OCI-LY1 (cell line): ENCODE measurements around the gene TOR4A.
"Not testable (repeated sequence)": the region's sequence is repeated elsewhere in the genome, so short reads cannot be mapped to it uniquely, and the experiment has no call there.

Experiments used
- H2AFZ ChIP-seq: fragments of 200-600 bp; sonication (generic), shearing (Covaris generic); 2 replicates; pipeline ENCODE4 v1.6.0; 2014; ENCODE audit warnings: antibody characterized with exemption, mild to moderate bottlenecking, low read length
- H3F3A ChIP-seq: fragments of 200-600 bp; sonication (generic), shearing (Covaris generic); 2 replicates; pipeline ENCODE4 v1.6.0; 2014; ENCODE audit warnings: mild to moderate bottlenecking, antibody characterized with exemption, low read length, moderate library complexity; ENCODE audit not compliant: insufficient read depth
- H3K27ac ChIP-seq: fragments of 200-600 bp; sonication (generic); 2 replicates; pipeline ENCODE4 v1.5.1; 2014; ENCODE audit warnings: low read length, mixed run types, mild to moderate bottlenecking, low read depth; ENCODE audit not compliant: poor library complexity, severe bottlenecking
- H3K27me3 ChIP-seq: fragments of 200-600 bp; sonication (generic); 2 replicates; pipeline ENCODE4 v1.6.0; 2014; ENCODE audit warnings: antibody characterized with exemption, mild to moderate bottlenecking, low read length, moderate library complexity; ENCODE audit not compliant: insufficient read depth
- H3K36me3 ChIP-seq: fragments of 200-600 bp; sonication (generic); 2 replicates; pipeline ENCODE4 v1.6.1; 2014; ENCODE audit warnings: mild to moderate bottlenecking, antibody characterized with exemption, low read length, moderate library complexity, mixed read lengths; ENCODE audit not compliant: insufficient read depth
- H3K4me1 ChIP-seq: fragments of 200-600 bp; sonication (generic); 2 replicates; pipeline ENCODE4 v1.5.1; 2014; ENCODE audit warnings: mild to moderate bottlenecking, low read length, moderate library complexity; ENCODE audit not compliant: insufficient read depth, severe bottlenecking
- H3K4me2 ChIP-seq: fragments of 200-600 bp; sonication (generic), shearing (Covaris generic); 2 replicates; pipeline ENCODE4 v1.6.1; 2014; ENCODE audit warnings: low read length
- H3K4me3 ChIP-seq: fragments of 200-600 bp; sonication (generic); 2 replicates; pipeline ENCODE4 v1.5.1; 2014; ENCODE audit warnings: low read length, low read depth, mild to moderate bottlenecking, mixed read lengths; ENCODE audit not compliant: poor library complexity, severe bottlenecking
- H3K79me2 ChIP-seq: fragments of 200-600 bp; shearing (Covaris generic); 2 replicates; pipeline ENCODE4 v1.6.1; 2016; ENCODE audit warnings: mixed run types, low read length, mixed read lengths; ENCODE audit not compliant: insufficient read depth
- H3K9ac ChIP-seq: fragments of 200-600 bp; sonication (generic), shearing (Covaris generic); 2 replicates; pipeline ENCODE4 v1.6.1; 2014; ENCODE audit warnings: mild to moderate bottlenecking, low read length, mixed read lengths
- H3K9me2 ChIP-seq: fragments of 200-600 bp; sonication (generic), shearing (Covaris generic); 2 replicates; pipeline ENCODE4 v1.6.1; 2014; ENCODE audit warnings: low read depth, mild to moderate bottlenecking, low read length, mixed read lengths
- H3K9me3 ChIP-seq: fragments of 200-600 bp; shearing (Covaris generic); 2 replicates; pipeline ENCODE4 v1.6.1; 2014; ENCODE audit warnings: low read length, mixed read lengths
- H4K20me1 ChIP-seq: fragments of 200-600 bp; sonication (generic), shearing (Covaris generic); 2 replicates; pipeline ENCODE4 v1.6.0; 2016; ENCODE audit warnings: mild to moderate bottlenecking, low read length; ENCODE audit not compliant: insufficient read depth
- EZH2 ChIP-seq: fragments of 200-600 bp; sonication (generic), shearing (Covaris generic); IDR thresholded peaks from 2 replicates; pipeline ENCODE4 v1.8.0; 2017; ENCODE audit warnings: borderline replicate concordance, mixed run types, mild to moderate bottlenecking, antibody characterized with exemption, low read length, moderate library complexity, mixed read lengths
- TF ChIP-seq, protein P1 (sequence below): fragments of 200-600 bp; sonication (generic), shearing (Covaris generic); IDR thresholded peaks from 2 replicates; pipeline ENCODE4 v1.5.1; 2017; ENCODE audit warnings: mild to moderate bottlenecking, antibody characterized with exemption, low read length, moderate library complexity, mixed read lengths

The TOR4A gene

DNA sequence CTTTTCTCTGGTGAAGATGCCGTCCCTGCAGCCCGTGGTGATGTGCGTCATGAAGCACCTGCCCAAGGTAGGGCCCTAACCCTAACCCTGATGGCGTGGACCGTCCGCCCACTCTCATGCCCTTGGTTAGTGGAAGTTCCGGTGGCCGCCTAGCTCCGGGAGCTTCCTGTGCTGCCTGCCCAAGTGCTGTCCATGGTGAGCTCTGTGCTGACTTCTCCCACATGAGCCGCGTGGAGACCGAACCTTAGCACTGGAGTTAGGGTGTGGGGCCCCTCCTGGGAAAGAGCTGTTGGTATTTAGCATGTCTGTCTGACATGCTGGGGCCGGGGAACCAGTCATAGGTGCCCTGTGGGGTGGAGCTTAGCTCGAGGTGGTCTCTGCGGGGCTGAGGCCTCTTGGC, 21.2 kb upstream of the TOR4A start:
- no peaks in the 10 kb centered on the region for H3F3A ChIP-seq
- no peaks in the 10 kb centered on the region for H3K9me3 ChIP-seq
- no peaks in the 10 kb centered on the region for H4K20me1 ChIP-seq
- no peak overlapping the region for H2AFZ ChIP-seq
- no peaks in the 10 kb centered on the region for H3K79me2 ChIP-seq
- TF ChIP-seq EZH2 = no peak
- TF ChIP-seq, protein P1, sequence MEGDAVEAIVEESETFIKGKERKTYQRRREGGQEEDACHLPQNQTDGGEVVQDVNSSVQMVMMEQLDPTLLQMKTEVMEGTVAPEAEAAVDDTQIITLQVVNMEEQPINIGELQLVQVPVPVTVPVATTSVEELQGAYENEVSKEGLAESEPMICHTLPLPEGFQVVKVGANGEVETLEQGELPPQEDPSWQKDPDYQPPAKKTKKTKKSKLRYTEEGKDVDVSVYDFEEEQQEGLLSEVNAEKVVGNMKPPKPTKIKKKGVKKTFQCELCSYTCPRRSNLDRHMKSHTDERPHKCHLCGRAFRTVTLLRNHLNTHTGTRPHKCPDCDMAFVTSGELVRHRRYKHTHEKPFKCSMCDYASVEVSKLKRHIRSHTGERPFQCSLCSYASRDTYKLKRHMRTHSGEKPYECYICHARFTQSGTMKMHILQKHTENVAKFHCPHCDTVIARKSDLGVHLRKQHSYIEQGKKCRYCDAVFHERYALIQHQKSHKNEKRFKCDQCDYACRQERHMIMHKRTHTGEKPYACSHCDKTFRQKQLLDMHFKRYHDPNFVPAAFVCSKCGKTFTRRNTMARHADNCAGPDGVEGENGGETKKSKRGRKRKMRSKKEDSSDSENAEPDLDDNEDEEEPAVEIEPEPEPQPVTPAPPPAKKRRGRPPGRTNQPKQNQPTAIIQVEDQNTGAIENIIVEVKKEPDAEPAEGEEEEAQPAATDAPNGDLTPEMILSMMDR = no peak
- H3K4me3 ChIP-seq = peak overlapping the region; percentile 90
- no peak overlapping the region for H3K27ac ChIP-seq
- H3K9me2 ChIP-seq = no peaks in the 10 kb centered on the region
- no peaks in the 10 kb centered on the region; the same call in 1 of the 2 replicates for H3K27me3 ChIP-seq
- H3K9ac ChIP-seq = peak overlapping the region; percentile 89
- peaks cover 46% of the 10 kb centered on the region for H3K4me1 ChIP-seq
- H3K4me2 ChIP-seq = peak overlapping the region; percentile 88
- peaks cover 10% of the 10 kb centered on the region for H3K36me3 ChIP-seq

DNA sequence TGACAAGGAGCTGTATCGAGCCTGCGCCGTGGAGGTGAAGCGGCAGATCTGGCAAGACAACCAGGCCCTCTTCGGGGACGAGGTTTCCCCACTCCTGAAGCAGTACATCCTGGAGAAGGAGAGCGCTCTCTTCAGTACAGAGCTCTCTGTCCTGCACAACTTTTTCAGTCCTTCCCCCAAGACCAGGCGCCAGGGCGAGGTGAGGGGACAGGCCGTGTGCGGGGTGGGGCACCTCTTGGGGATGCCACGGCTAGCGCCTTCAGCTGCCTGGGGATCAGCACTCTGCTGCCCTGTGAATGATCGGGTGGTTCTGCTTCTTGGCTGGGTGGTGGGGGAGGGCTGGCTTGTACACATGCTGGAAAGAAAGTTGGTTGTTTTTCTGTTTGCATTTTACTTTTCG, 20.7 kb upstream of the TOR4A start:
- Histone ChIP-seq H4K20me1 (no peaks in the 10 kb centered on the region), H3K9me3 (no peaks in the 10 kb centered on the region), H3K27me3 (no peaks in the 10 kb centered on the region), H3K9ac (peak overlapping the region; percentile 89; the same call in 1 of the 2 replicates), H3K79me2 (no peaks in the 10 kb centered on the region), H3K9me2 (no peaks in the 10 kb centered on the region), H3K4me1 (peaks cover 45% of the 10 kb centered on the region), H3K4me3 (peak overlapping the region; percentile 90), H3F3A (no peaks in the 10 kb centered on the region), H2AFZ (no peak overlapping the region), H3K4me2 (peak overlapping the region; percentile 88), H3K27ac (no peak overlapping the region), H3K36me3 (peaks cover 10% of the 10 kb centered on the region)
- TF ChIP-seq, protein P1 = no peak
- TF ChIP-seq EZH2 = no peak

DNA sequence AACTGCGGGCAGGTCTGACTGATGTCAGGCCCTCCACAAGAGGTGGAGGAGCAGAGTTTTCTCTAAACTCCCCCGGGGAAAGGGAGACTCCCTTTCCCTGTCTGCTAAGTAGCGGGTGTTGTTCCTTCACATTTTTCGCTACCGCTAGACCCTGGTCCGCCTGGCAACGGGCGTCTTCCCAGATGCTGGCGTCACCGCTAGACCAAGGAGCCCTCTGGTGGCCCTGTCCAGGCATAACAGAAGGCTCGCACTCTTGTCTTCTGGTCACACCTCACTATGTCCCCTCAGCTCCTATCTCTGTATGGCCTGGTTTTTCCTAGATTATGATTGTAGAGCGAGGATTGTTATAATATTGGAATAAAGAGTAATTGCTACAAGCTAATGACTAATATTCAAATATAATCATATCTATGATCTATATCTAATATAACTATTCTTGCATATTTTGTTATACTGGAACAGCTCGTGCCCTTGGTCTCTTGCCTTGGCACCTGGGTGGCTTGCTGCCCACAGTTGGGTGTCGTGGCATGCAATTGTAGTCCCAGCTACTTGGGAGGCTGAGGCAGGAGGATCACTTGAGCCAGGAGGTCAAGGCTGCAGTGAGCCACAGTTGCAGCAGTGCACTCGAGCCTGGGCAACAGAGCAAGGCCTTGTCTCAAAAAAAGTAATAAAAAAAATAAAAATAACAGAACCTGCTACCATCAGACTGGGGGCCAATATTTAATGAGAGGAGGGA, 15.2 kb upstream of the TOR4A start:
- H3K79me2 ChIP-seq, H3K9me2 ChIP-seq, H3K9ac ChIP-seq, H3K4me3 ChIP-seq, H3K4me2 ChIP-seq, H3K4me1 ChIP-seq, H4K20me1 ChIP-seq, H3F3A ChIP-seq, H3K27me3 ChIP-seq, H2AFZ ChIP-seq, H3K9me3 ChIP-seq, H3K27ac ChIP-seq: not testable (repeated sequence)
- H3K36me3 ChIP-seq = peaks cover 30% of the 10 kb centered on the region
- TF ChIP-seq, protein P1 = peak; percentile 40; the same call in 1 of the 2 replicates
